ENCODE measurements around the gene ZFP28. TPM values are rescaled to one million over a fixed set of nuclear protein-coding genes. Genes with fewer than 3 reads are reported as not detected.

The ZFP28 gene
- total RNA-seq: 1 to 10 TPM; 4.0 to 9.5 (median 7.0) TPM
- polyA plus RNA-seq: 1 to 10 TPM; 7.0 to 9.3 (median 8.1) TPM
- long read RNA-seq, donor 1: 0 reads
- long read RNA-seq, donor 2: 0 reads
- long read RNA-seq, donor 3, full-length matches to known transcripts: 1 of 1 reads
- long read RNA-seq, donor 3, partial matches to known transcripts: 0 of 1 reads
- long read RNA-seq, donor 3, other reads (novel, unspliced or antisense): 0 of 1 reads
- long read RNA-seq, donor 4, full-length matches to known transcripts: 1 of 1 reads
- long read RNA-seq, donor 4, partial matches to known transcripts: 0 of 1 reads
- long read RNA-seq, donor 4, other reads (novel, unspliced or antisense): 0 of 1 reads
- long read RNA-seq, donor 5, full-length matches to known transcripts: 10 of 13 reads
- long read RNA-seq, donor 5, partial matches to known transcripts: 0 of 13 reads
- long read RNA-seq, donor 5, other reads (novel, unspliced or antisense): 3 of 13 reads
- long read RNA-seq, donor 6: 0 reads
- long read RNA-seq, donor 7: 0 reads
- long read RNA-seq, donor 8, full-length matches to known transcripts: 1 of 1 reads
- long read RNA-seq, donor 8, partial matches to known transcripts: 0 of 1 reads
- long read RNA-seq, donor 8, other reads (novel, unspliced or antisense): 0 of 1 reads
- long read RNA-seq, donor 9: 0 reads
- long read RNA-seq, donor 10: 0 reads

DNA sequence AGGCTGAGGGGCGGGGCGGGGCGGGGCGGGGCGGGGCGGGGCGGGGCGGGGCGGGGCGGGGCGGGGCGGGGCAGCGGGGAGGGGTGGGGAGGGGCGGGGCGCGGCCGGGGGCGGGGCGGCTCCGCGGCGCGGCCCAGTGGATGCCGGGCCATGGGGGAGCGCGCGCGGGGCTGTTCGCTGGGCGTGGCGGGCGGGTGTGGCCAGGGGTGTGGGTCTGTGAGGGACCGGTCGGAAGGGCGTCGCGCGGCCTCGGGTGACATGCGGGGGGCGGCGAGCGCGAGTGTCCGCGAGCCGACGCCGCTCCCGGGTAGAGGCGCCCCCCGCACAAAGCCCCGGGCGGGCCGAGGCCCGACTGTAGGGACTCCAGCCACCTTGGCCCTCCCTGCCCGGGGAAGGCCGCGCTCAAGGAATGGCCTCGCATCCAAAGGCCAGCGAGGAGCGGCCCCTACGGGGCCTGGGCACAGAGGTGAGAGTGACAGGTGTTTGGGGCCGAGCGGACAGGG, at the start of gene ZFP28:
Gene ZFP28 (plus strand): TSS at position 188 of the 503 bp plus-strand sequence. CDS start 71 bp downstream, at position 259.
- TF ChIP-seq, protein P1, sequence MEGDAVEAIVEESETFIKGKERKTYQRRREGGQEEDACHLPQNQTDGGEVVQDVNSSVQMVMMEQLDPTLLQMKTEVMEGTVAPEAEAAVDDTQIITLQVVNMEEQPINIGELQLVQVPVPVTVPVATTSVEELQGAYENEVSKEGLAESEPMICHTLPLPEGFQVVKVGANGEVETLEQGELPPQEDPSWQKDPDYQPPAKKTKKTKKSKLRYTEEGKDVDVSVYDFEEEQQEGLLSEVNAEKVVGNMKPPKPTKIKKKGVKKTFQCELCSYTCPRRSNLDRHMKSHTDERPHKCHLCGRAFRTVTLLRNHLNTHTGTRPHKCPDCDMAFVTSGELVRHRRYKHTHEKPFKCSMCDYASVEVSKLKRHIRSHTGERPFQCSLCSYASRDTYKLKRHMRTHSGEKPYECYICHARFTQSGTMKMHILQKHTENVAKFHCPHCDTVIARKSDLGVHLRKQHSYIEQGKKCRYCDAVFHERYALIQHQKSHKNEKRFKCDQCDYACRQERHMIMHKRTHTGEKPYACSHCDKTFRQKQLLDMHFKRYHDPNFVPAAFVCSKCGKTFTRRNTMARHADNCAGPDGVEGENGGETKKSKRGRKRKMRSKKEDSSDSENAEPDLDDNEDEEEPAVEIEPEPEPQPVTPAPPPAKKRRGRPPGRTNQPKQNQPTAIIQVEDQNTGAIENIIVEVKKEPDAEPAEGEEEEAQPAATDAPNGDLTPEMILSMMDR (IDR thresholded peaks at IDR 0.05): no peak
- TF ChIP-seq POLR2A (IDR thresholded peaks at IDR 0.05): no peak
- Histone ChIP-seq H3K4me1 (replicated peaks in 1 of 2) (peaks cover 4 to 10% of the 10 kb centered on the region in 2 donors), H3K9me3 (replicated peaks in 1 of 3) (peaks cover 0 to 33% (median 0%) of the 10 kb centered on the region in 3 donors), H3K27me3 (no peaks in the 10 kb centered on the region), H3K36me3 (replicated peaks in 1 of 2) (no peaks in the 10 kb centered on the region), H3K27ac (peak within 1 kb of the TSS; percentile 39 to 93 (median 72)), H3K4me3 (peak within 1 kb of the TSS; percentile 56 to 98 (median 70))
- intact Hi-C loops (cut with DNase I): loop anchor here in 1 of 2 donors (10.0 kb wide), 1 partner anchor 114 kb away; no protein-coding TSS in a partner anchor
- DNase-seq: peak in 4 of 7 donors; percentile 80 to 86 (median 82)
- WGBS, 4 donors: 1 to 6% (median 1%) methylated on average over 25 to 54 of the region's 65 CpGs; no CpG with 5 or more reads in 1 of the 4 donors

DNA sequence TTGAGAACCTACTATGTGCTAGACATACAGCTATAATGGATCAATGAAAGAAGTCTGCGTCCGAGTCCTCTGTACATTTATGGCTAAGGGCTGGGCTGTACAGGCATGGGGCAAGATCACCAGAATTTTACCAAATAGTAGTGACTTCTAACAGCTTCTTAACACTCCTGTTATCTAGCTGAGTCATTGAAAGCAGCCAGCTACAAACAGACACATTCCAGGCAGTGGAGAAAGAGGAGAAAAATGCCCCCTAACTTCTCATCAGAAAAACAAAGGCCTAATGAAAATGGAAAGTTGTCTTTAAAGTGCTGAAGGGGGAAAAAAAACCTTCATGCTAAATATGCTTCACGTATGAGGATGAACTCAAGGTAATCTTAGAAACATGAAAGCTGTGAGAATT, 47.3 kb upstream of the ZFP28 start:
- no peak for TF ChIP-seq POLR2A (IDR thresholded peaks at IDR 0.05)
- TF ChIP-seq, protein P1 (IDR thresholded peaks at IDR 0.05): no peak
- WGBS, 4 donors: 70 to 77% (median 74%) methylated on average over 3 of the region's 3 CpGs
- Histone ChIP-seq H3K4me1 (replicated peaks in 1 of 2) (no peaks in the 10 kb centered on the region), H3K27me3 (no peaks in the 10 kb centered on the region), H3K36me3 (replicated peaks in 1 of 2) (no peaks in the 10 kb centered on the region), H3K9me3 (replicated peaks in 1 of 3) (peaks cover 0 to 28% (median 0%) of the 10 kb centered on the region in 3 donors), H3K4me3 (no peak overlapping the region), H3K27ac (no peak overlapping the region)
- no peak for DNase-seq
- intact Hi-C loops (cut with DNase I): no loop called here

DNA sequence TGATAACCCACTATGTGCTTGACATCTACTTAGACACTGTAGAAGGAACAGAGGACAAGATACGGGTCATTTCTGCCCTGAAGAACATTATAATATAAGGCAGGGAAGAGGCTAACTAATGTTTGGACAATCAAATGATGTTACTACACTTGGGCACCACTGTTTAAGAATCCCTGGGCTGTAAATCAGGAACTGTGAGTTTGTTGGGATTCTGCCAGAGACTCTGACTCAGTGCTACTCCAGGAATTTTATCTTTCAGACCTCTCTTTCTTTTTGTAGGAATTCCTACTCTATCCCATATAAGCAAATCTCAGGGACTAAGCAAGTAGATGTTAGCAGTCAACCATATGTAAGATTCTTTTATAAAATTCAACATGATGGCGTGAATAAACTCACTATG, 34.2 kb upstream of the ZFP28 start:
- no peak for DNase-seq
- TF ChIP-seq, protein P1 (IDR thresholded peaks at IDR 0.05): no peak
- no peak for TF ChIP-seq POLR2A (IDR thresholded peaks at IDR 0.05)
- H3K9me3 ChIP-seq (replicated peaks in 1 of 3): no peaks in the 10 kb centered on the region
- WGBS, 4 donors: 88 to 96% (median 91%) methylated on average over 2 of the region's 2 CpGs
- intact Hi-C loops (cut with DNase I): loop anchor here in 1 of 2 donors (10.0 kb wide), 1 partner anchor 100 kb away; the partner anchor contains the start of gene ZNF583
- H3K27ac ChIP-seq: no peak overlapping the region
- H3K4me3 ChIP-seq: no peak overlapping the region
- peaks cover 4 to 14% of the 10 kb centered on the region in 2 donors for H3K4me1 ChIP-seq (replicated peaks in 1 of 2)
- no peaks in the 10 kb centered on the region for H3K27me3 ChIP-seq
- H3K36me3 ChIP-seq (replicated peaks in 1 of 2): no peaks in the 10 kb centered on the region
